CD8-positive, alpha-beta memory T cell (primary cell): Measurements from ENCODE around the gene TBC1D3B. TPM values are rescaled to one million over a fixed set of nuclear protein-coding genes. Genes with fewer than 3 reads are reported as not detected.
A peak's percentile ranks its signal among the peaks of the same experiment; 100 is the strongest.
"Not testable (repeated sequence)": the region's sequence is repeated elsewhere in the genome, so short reads cannot be mapped to it uniquely, and the experiment has no call there.

Experiments
- CTCF ChIA-PET: fragments of 350-600 bp; sonication (Branson Sonifier 250); formaldehyde crosslinking; loops from one replicate; lab custom pipeline; 2021; ENCODE audit warnings: antibody characterized with exemption; lab: Charles Lee
- POLR2A ChIA-PET: fragments of 350-600 bp; sonication (Branson Sonifier 250); formaldehyde crosslinking; loops from one replicate; lab custom pipeline; 2021; ENCODE audit warnings: antibody characterized with exemption; lab: Charles Lee
- DNase-seq, 5 donors: peaks; one replicate each; pipeline versions ENCODE4 v3.0.0 to v3.0.0-alpha.2; 2020 to 2022; ENCODE audit warnings: mixed read lengths in 1 of 5
- H3K27ac ChIP-seq: one replicate; pipeline ENCODE4 v1.7.0; 2013; ENCODE audit warnings: low read depth, mild to moderate bottlenecking, low read length, moderate library complexity
- H3K27me3 ChIP-seq: 2 replicates; pipeline ENCODE4 v1.7.0; 2013; ENCODE audit warnings: low read length, mild to moderate bottlenecking; ENCODE audit not compliant: insufficient read depth, poor library complexity, severe bottlenecking
- H3K36me3 ChIP-seq: 2 replicates; pipeline ENCODE4 v1.7.0; 2013; ENCODE audit warnings: mild to moderate bottlenecking, low read length, moderate library complexity; ENCODE audit not compliant: insufficient read depth
- H3K4me1 ChIP-seq: 2 replicates; pipeline ENCODE4 v1.7.0; 2013; ENCODE audit warnings: mild to moderate bottlenecking, low read length, moderate library complexity; ENCODE audit not compliant: insufficient read depth
- H3K4me3 ChIP-seq: 2 replicates; pipeline ENCODE4 v1.7.0; 2013; ENCODE audit warnings: mild to moderate bottlenecking, low read length
- H3K9me3 ChIP-seq: 2 replicates; pipeline ENCODE4 v1.7.0; 2013; ENCODE audit warnings: mild to moderate bottlenecking, low read length
- H3K27ac Mint-ChIP-seq, 8 donors: one replicate each; pipeline ENCODE4 v1.8.0; 2020 to 2021; ENCODE audit warnings: mixed read lengths in 8 of 8, mild to moderate bottlenecking in 6 of 8, inconsistent platforms in 3 of 8, moderate library complexity in 3 of 8
- H3K27me3 Mint-ChIP-seq, 2 donors: one replicate each; pipeline ENCODE4 v1.8.0; 2020 to 2021; ENCODE audit warnings: mixed read lengths in 2 of 2, mild to moderate bottlenecking in 1 of 2, moderate library complexity in 1 of 2
- H3K36me3 Mint-ChIP-seq, 3 donors: one replicate each; pipeline ENCODE4 v1.8.0; 2020 to 2021; ENCODE audit warnings: mixed read lengths in 3 of 3, inconsistent platforms in 1 of 3, mild to moderate bottlenecking in 1 of 3
- H3K4me1 Mint-ChIP-seq, 3 donors: one replicate each; pipeline ENCODE4 v1.8.0; 2020 to 2021; ENCODE audit warnings: mixed read lengths in 3 of 3, inconsistent platforms in 1 of 3, mild to moderate bottlenecking in 1 of 3
- H3K4me3 Mint-ChIP-seq, 7 donors: one replicate each; pipeline ENCODE4 v1.8.0; 2020 to 2021; ENCODE audit warnings: mixed read lengths in 7 of 7, mild to moderate bottlenecking in 6 of 7, moderate library complexity in 4 of 7, inconsistent platforms in 2 of 7
- H3K9me3 Mint-ChIP-seq, 5 donors: one replicate each; pipeline ENCODE4 v1.8.0; 2020 to 2022; ENCODE audit warnings: mixed read lengths in 5 of 5, mild to moderate bottlenecking in 3 of 5, moderate library complexity in 2 of 5, inconsistent platforms in 1 of 5
- polyA plus RNA-seq: library from polyadenylated mRNA; unstranded; fragments of 300-500 nt; fragmentation: Illumina TruSeq; gene quantifications from one replicate; pipeline ENCODE4 v1.2.3, GENCODE V29; 2021
- total RNA-seq, 2 experiments: library from RNA; stranded (reverse); gene quantifications; one replicate each; pipeline ENCODE4 v1.2.3, GENCODE V29; 2021

Gene TBC1D3B
- total and polyA plus RNA-seq, 3 experiments from 2014 or later, result 0.49 to 4.4 (median 3.3) TPM

GRCh38 chr17:36213695-36214094, 37.3 kb upstream of the TBC1D3B start:
- Histone ChIP-seq H3K4me1 (peaks cover 32% of the 10 kb centered on the region), H3K9me3 (no peaks in the 10 kb centered on the region), H3K36me3 (no peaks in the 10 kb centered on the region), H3K4me3 (no peak overlapping the region), H3K27ac (no peak overlapping the region), H3K27me3 (no peaks in the 10 kb centered on the region)
- H3K4me3 Mint-ChIP-seq, result peak overlapping the region in 1 of 7 donors; percentile 94
- H3K4me1 Mint-ChIP-seq, result peaks cover 41 to 82% (median 69%) of the 10 kb centered on the region in 3 donors
- CTCF ChIA-PET, result interaction anchor here (1.8 kb wide), 1 partner anchor 21 kb away, joined by 4 read pairs; no protein-coding TSS in a partner anchor
- H3K36me3 Mint-ChIP-seq, result peaks cover 0 to 4% (median 0%) of the 10 kb centered on the region in 3 donors
- H3K27ac Mint-ChIP-seq, result peak overlapping the region in 3 of 8 donors; percentile 86 to 99 (median 89)
- POLR2A ChIA-PET, result interaction anchor here (1.0 kb wide), 1 partner anchor 11 kb away, joined by 3 read pairs; no protein-coding TSS in a partner anchor
- no peaks in the 10 kb centered on the region for H3K27me3 Mint-ChIP-seq
- peaks cover 0 to 8% (median 0%) of the 10 kb centered on the region in 5 donors for H3K9me3 Mint-ChIP-seq
- DNase-seq, result no peak

- Mint-ChIP-seq H3K9me3 (peaks cover 0 to 5% (median 0%) of the 10 kb centered on the region in 5 donors), H3K4me1 (peaks cover 41 to 81% (median 69%) of the 10 kb centered on the region in 3 donors), H3K27ac (peak overlapping the region; percentile 61 to 99 (median 88)), H3K4me3 (peak overlapping the region in 6 of 7 donors; percentile 4 to 94 (median 66)), H3K36me3 (no peaks in the 10 kb centered on the region), H3K27me3 (no peaks in the 10 kb centered on the region)
- Histone ChIP-seq H3K36me3 (no peaks in the 10 kb centered on the region), H3K27me3 (no peaks in the 10 kb centered on the region), H3K27ac (no peak overlapping the region), H3K4me1 (peaks cover 32% of the 10 kb centered on the region), H3K4me3 (no peak overlapping the region), H3K9me3 (no peaks in the 10 kb centered on the region)
- ChIA-PET CTCF (no interaction called here), POLR2A (interaction anchor here (1.0 kb wide), 1 partner anchor 20 kb away, joined by 3 read pairs; no protein-coding TSS in a partner anchor)
- DNase-seq, result no peak
These were observed 36.5 kb upstream of the TBC1D3B start for GRCh38 chr17:36212966-36213365.

DNA sequence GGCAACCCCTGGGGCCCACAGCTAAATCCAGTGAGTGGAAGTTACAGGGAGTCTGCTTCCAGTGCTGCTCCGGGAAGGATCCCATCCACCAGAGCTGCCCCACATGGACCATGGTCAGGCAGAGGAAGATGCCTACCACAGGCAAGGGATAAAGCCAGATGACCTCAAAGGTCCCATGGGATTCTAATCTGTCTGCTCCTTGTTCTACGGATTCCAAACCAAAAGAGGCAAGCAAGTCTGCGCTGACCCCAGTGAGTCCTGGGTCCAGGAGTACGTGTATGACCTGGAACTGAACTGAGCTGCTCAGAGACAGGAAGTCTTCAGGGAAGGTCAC, 35.8 kb upstream of the TBC1D3B start:
- POLR2A ChIA-PET, result interaction anchor here (1.0 kb wide), 1 partner anchor 20 kb away, joined by 3 read pairs; no protein-coding TSS in a partner anchor
- peak overlapping the region in 5 of 7 donors; percentile 34 to 94 (median 85) for H3K4me3 Mint-ChIP-seq
- H3K27me3 Mint-ChIP-seq, result no peaks in the 10 kb centered on the region
- H3K36me3 Mint-ChIP-seq, result no peaks in the 10 kb centered on the region
- H3K9me3 Mint-ChIP-seq, result no peaks in the 10 kb centered on the region
- Histone ChIP-seq H3K4me1 (peaks cover 32% of the 10 kb centered on the region), H3K27me3 (no peaks in the 10 kb centered on the region), H3K4me3 (no peak overlapping the region), H3K9me3 (no peaks in the 10 kb centered on the region), H3K27ac (no peak overlapping the region), H3K36me3 (no peaks in the 10 kb centered on the region)
- peaks cover 41 to 81% (median 72%) of the 10 kb centered on the region in 3 donors for H3K4me1 Mint-ChIP-seq
- DNase-seq, result no peak
- peak overlapping the region; percentile 86 to 99 (median 92) for H3K27ac Mint-ChIP-seq
- CTCF ChIA-PET, result interaction anchor here (1.1 kb wide), 1 partner anchor 63 kb away, joined by 3 read pairs; no protein-coding TSS in a partner anchor

- H3K27ac ChIP-seq, H3K4me3 ChIP-seq, H3K27me3 ChIP-seq, H3K36me3 ChIP-seq, H3K9me3 Mint-ChIP-seq, DNase-seq, H3K27me3 Mint-ChIP-seq, H3K36me3 Mint-ChIP-seq, H3K9me3 ChIP-seq: not testable (repeated sequence)
- CTCF ChIA-PET, result interaction anchor here (1.0 to 2.3 kb wide), 4 partner anchors 19 to 270 kb away, joined by 3 to 12 read pairs (median 4); no protein-coding TSS in a partner anchor
- H3K4me3 Mint-ChIP-seq, result peak overlapping the region; percentile 59 to 94 (median 85)
- H3K4me1 Mint-ChIP-seq, result peaks cover 46 to 83% (median 77%) of the 10 kb centered on the region in 3 donors
- POLR2A ChIA-PET, result interaction anchor here (1.0 kb wide), 1 partner anchor 19 kb away, joined by 3 read pairs; no protein-coding TSS in a partner anchor
- H3K4me1 ChIP-seq, result peaks cover 35% of the 10 kb centered on the region
- peak overlapping the region; percentile 86 to 99 (median 92) for H3K27ac Mint-ChIP-seq
These were observed 35.2 kb upstream of the TBC1D3B start for GRCh38 chr17:36211484-36212271.

DNA sequence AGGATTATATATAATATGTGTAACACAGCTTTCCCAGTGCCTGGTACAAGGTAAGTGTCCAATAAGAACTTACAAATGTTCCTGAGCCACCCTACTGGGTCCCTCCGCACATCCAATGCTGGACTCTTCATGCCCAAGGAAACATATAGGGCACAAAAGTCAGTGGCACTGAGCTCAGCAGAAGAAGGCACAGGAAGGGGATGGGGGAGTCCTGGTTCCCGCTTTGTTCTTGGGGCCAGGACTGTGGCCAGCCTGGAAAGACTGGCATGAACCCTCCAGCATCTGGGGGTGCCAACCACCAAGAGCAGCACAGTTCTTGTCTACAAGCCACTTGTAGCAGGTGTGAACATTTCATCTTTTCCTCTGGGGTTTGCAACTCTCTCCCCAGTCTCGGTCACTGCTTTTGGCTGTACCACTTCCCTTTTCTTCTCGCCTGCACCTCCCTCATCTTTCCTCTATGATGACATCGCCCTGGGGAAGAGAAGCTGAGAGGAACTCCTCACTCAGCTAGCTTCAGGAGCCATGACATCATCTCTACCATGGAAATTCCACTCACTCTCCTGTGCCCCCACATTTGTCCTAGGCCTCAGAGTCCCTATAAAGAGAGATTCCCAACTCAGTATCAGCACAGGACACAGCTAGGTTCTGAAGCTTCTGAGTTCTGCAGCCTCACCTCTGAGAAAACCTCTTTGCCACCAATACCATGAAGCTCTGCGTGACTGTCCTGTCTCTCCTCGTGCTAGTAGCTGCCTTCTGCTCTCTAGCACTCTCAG, 34.2 kb upstream of the TBC1D3B start, which contains the start of gene CCL4L2:
CCL4L2 (plus strand) TSS at position 625 of the 773 bp plus-strand sequence.
- not testable (repeated sequence) for H3K27ac ChIP-seq, H3K9me3 ChIP-seq, H3K36me3 ChIP-seq, H3K36me3 Mint-ChIP-seq, H3K27me3 ChIP-seq, H3K27me3 Mint-ChIP-seq, H3K9me3 Mint-ChIP-seq, H3K4me3 ChIP-seq
- Mint-ChIP-seq H3K4me1 (peaks cover 56 to 83% (median 80%) of the 10 kb centered on the region in 3 donors), H3K27ac (peak within 1 kb of the TSS; percentile 86 to 99 (median 92)), H3K4me3 (peak within 1 kb of the TSS; percentile 67 to 94 (median 85))
- H3K4me1 ChIP-seq, result peaks cover 39% of the 10 kb centered on the region
- CTCF ChIA-PET, result interaction anchor here (1.0 to 2.3 kb wide), 4 partner anchors 15 to 271 kb away, joined by 3 to 12 read pairs (median 4); no protein-coding TSS in a partner anchor
- POLR2A ChIA-PET, result interaction anchor here (0.7 to 1.1 kb wide), 2 partner anchors 15 to 28 kb away, joined by 3 read pairs; no protein-coding TSS in a partner anchor
- peak in 2 of 5 donors; percentile 31 to 67 for DNase-seq

DNA sequence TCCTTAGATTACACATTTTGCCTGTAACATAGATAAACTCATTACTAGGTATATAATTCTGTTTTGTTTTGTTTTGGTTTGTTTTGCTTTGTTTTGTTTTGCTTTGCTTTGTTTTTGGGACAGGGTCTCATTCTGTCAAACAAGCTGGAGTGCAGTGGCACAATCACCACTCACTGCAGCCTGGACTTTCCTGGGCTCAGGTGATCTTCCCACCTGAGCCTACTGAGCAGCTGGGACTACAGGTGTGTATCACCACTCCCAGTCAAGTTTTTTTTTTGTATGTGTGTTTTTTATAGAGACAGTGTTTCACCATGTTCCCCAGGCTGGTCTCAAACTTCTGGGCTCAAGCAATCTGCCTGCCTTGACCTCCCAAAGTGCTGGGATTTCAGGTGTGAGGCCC, 33.1 kb upstream of the TBC1D3B start:
- H3K36me3 Mint-ChIP-seq, result no peaks in the 10 kb centered on the region
- no peak overlapping the region for H3K27ac ChIP-seq
- H3K27ac Mint-ChIP-seq, result peak overlapping the region in 5 of 8 donors; percentile 42 to 99 (median 86)
- ChIA-PET CTCF (interaction anchor here (1.8 to 2.3 kb wide), 2 partner anchors 14 to 17 kb away, joined by 4 to 12 read pairs; no protein-coding TSS in a partner anchor), POLR2A (no interaction called here)
- peaks cover 38% of the 10 kb centered on the region for H3K4me1 ChIP-seq
- H3K27me3 ChIP-seq, result no peaks in the 10 kb centered on the region
- no peaks in the 10 kb centered on the region for H3K27me3 Mint-ChIP-seq
- peaks cover 51 to 83% (median 75%) of the 10 kb centered on the region in 3 donors for H3K4me1 Mint-ChIP-seq
- H3K9me3 Mint-ChIP-seq, result no peaks in the 10 kb centered on the region
- H3K9me3 ChIP-seq, result no peaks in the 10 kb centered on the region
- no peak for DNase-seq
- no peaks in the 10 kb centered on the region for H3K36me3 ChIP-seq
- H3K4me3 ChIP-seq, result no peak overlapping the region
- H3K4me3 Mint-ChIP-seq, result peak overlapping the region in 1 of 7 donors; percentile 20

DNA sequence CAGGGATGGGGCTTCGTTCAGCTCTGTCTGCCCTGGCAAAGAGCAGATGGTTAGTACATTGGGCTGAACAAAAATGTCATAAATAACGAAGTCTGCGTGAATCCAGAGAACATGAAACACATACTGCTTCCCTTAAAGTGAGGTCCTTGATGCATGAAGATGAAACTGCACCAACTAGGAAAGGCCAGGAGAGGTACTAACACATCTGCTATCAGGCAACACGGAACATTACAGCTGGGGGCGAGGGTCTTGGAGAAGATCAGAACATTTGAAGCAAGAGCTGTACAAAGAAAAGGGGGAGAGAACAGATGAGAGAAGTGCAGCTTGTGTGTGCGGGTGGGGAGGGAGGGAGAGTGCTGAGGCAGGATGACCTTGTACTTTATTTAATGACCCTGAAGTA, 30.9 kb upstream of the TBC1D3B start:
- H3K27ac Mint-ChIP-seq, result peak overlapping the region in 2 of 8 donors; percentile 18 to 59
- H3K9me3 ChIP-seq, H3K4me3 ChIP-seq, DNase-seq, H3K9me3 Mint-ChIP-seq, H3K36me3 ChIP-seq, POLR2A ChIA-PET, H3K27me3 Mint-ChIP-seq, H3K27ac ChIP-seq, H3K27me3 ChIP-seq, H3K36me3 Mint-ChIP-seq, CTCF ChIA-PET: not testable (repeated sequence)
- H3K4me1 Mint-ChIP-seq, result peaks cover 48 to 78% (median 68%) of the 10 kb centered on the region in 3 donors
- H3K4me3 Mint-ChIP-seq, result peak overlapping the region in 1 of 7 donors; percentile 7
- peaks cover 35% of the 10 kb centered on the region for H3K4me1 ChIP-seq
